Heart left ventricle (tissue), 16 donors: Measurements from ENCODE around the gene ETNK2. TPM values are rescaled to one million over a fixed set of nuclear protein-coding genes. Genes with fewer than 3 reads are reported as not detected.

Experiments
- ATAC-seq, 4 donors: fragments of 200-7000 bp; cut with Tn5 transposase; one replicate each; pipeline ENCODE4 v1.9.1; 2020 to 2022; ENCODE audit warnings: moderate library complexity in 4 of 4, mild to moderate bottlenecking in 3 of 4, moderate number of reproducible peaks in 1 of 4
- DNase-seq, 5 donors: peaks; one replicate each; pipeline ENCODE4 v3.0.0-alpha.2; 2020
- H3K27ac ChIP-seq, 12 donors: fragments of 200-600 bp; sonication (generic) in 4 of 12; one replicate each; pipeline versions ENCODE4 v1.5.0 to v1.8.0; 2016 to 2022; ENCODE audit warnings: mild to moderate bottlenecking in 2 of 12
- H3K27me3 ChIP-seq, 9 donors: fragments of 200-600 bp; sonication (generic) in 2 of 9; one replicate each; pipeline versions ENCODE4 v1.5.1 to v1.8.0; 2016 to 2022; ENCODE audit warnings: mild to moderate bottlenecking in 3 of 9
- H3K36me3 ChIP-seq, 9 donors: fragments of 200-600 bp; sonication (generic) in 2 of 9; one replicate each; pipeline versions ENCODE4 v1.5.0 to v1.8.0; 2018 to 2022; ENCODE audit warnings: mild to moderate bottlenecking in 2 of 9
- H3K4me1 ChIP-seq, 12 donors: fragments of 200-600 bp; sonication (generic) in 4 of 12; one replicate each; pipeline versions ENCODE4 v1.5.0 to v1.8.0; 2016 to 2022; ENCODE audit warnings: mild to moderate bottlenecking in 3 of 12
- H3K4me3 ChIP-seq, 12 donors: fragments of 200-600 bp; sonication (generic) in 4 of 12; one replicate each; pipeline versions ENCODE4 v1.5.0 to v1.8.0; 2017 to 2022; ENCODE audit warnings: mild to moderate bottlenecking in 9 of 12, moderate library complexity in 4 of 12
- H3K9me3 ChIP-seq, 12 donors: fragments of 200-600 bp; sonication (generic) in 4 of 12; one replicate each; pipeline versions ENCODE4 v1.5.0 to v1.8.0; 2016 to 2022; ENCODE audit warnings: mild to moderate bottlenecking in 1 of 12
- CTCF ChIP-seq, 12 donors: fragments of 200-600 bp; sonication (generic) in 4 of 12; IDR thresholded peaks; one replicate each; pipeline versions ENCODE4 v1.5.0 to v1.8.0; 2018 to 2022; ENCODE audit warnings: antibody characterized with exemption in 12 of 12, mild to moderate bottlenecking in 5 of 12
- POLR2A ChIP-seq, 2 donors: fragments of 450-650 bp; IDR thresholded peaks; one replicate each; pipeline ENCODE4 v1.6.1; 2017; ENCODE audit warnings: antibody characterized with exemption in 2 of 2, mild to moderate bottlenecking in 2 of 2, moderate library complexity in 2 of 2
- WGBS, 4 donors: extraction: QIAGEN DNeasy Blood & Tissue Kit in 2 of 4; methylation state at CpG; one replicate each; pipeline versions ENCODE4 v1.1.5 to v1.1.7; 2013 to 2018; 5-methylcytosine and 5-hydroxymethylcytosine counted together
- intact Hi-C, 10 donors: fragments of 100-400 bp; cut with DNase I; formaldehyde crosslinking; loops; one replicate each; pipeline versions ENCODE4 v1.11.1 to v1.14.2; 2022
- polyA plus RNA-seq, 2 donors: library from polyadenylated mRNA; stranded (reverse); fragments of 200-250 nt; gene quantifications; one replicate each; pipeline ENCODE4 v1.2.3, GENCODE V29; 2013
- total RNA-seq, 9 donors: library from RNA; depleted of rRNA in 2 of 9; stranded (reverse); fragments of >200 nt in 2 of 9; fragmentation: NEBNext Ultra II Directional in 3 of 9; extraction: Animal tissue kit (Norgen Biotek cat#: 25700) in 3 of 9; gene quantifications; one replicate each; pipeline versions ENCODE4 v1.1.0 to v1.2.4, GENCODE V29; 2016 to 2023
- donor health status: ischemic (EF 13 %, LVEDD 7.1; RV severe dilation, severe dysfunction).
- donor health status: healthy with polysubstance abuse.
- donor health status: DM: no; HTN: yes; CAD: no.
- donor health status: DM: no; HTN: no; CAD: no.
- donor health status: ischemic (EF 25% LVEDD 6.9; RV normal size, moderate dysfunction).
- donor health status: ischemic (EF 25% LVEDD 5.7; RV mildly dilated, moderate dysfunction).
- donor health status: healthy.
- donor health status: DM: yes; HTN: yes; CAD: no.
- donor health status: ischemic (EF 35%, LVEDD 5.7; RV mildly dilated, moderate dysfunction).
- donor health status: nonischemic (EF 11% LVEDD 7.7; RV severe dilation, severe dysfunction).
- donor health status: DM: yes; HTN: yes; CAD: no.
- donor health status: PGD.
- donor health status: ischemic (EF 29% LVEDD 5.4; RV normal size, mild dysfunction).
- donor health status: nonischemic (EF 23%, LVEDD 6.1; RV moderate dilation, normal function).

The ETNK2 gene
- total and polyA plus RNA-seq, 11 donors = 1.1 to 16.3 (median 3.0) TPM

GRCh38 chr1:204198348-204199340 is 46.8 kb upstream of the ETNK2 start:
- Histone ChIP-seq H3K27me3 (peaks cover 0 to 5% (median 0%) of the 10 kb centered on the region in 9 donors), H3K36me3 (no peaks in the 10 kb centered on the region), H3K4me3 (no peak overlapping the region), H3K27ac (peak overlapping the region in 3 of 12 donors; percentile 13 to 50 (median 20)), H3K9me3 (no peaks in the 10 kb centered on the region), H3K4me1 (peaks cover 0 to 18% (median 0%) of the 10 kb centered on the region in 12 donors)
- ATAC-seq = peak; percentile 34 to 79 (median 68)
- 48 to 55% (median 51%) methylated on average over 15 to 18 of the region's 18 CpGs for WGBS, 4 donors
- DNase-seq = peak in 2 of 5 donors; percentile 13 to 42
- intact Hi-C loops = no loop called here
- TF ChIP-seq POLR2A (IDR thresholded peaks at IDR 0.05) = no peak
- peak in 1 of 12 donors; percentile 15 for TF ChIP-seq CTCF (IDR thresholded peaks at IDR 0.05)

- Histone ChIP-seq H3K27me3 (peaks cover 0 to 10% (median 0%) of the 10 kb centered on the region in 9 donors), H3K9me3 (no peaks in the 10 kb centered on the region), H3K4me3 (no peak overlapping the region), H3K36me3 (no peaks in the 10 kb centered on the region), H3K27ac (no peak overlapping the region), H3K4me1 (peaks cover 0 to 18% (median 0%) of the 10 kb centered on the region in 12 donors)
- DNase-seq (no peak), ATAC-seq (no peak)
- TF ChIP-seq CTCF (IDR thresholded peaks at IDR 0.05) (no peak), POLR2A (IDR thresholded peaks at IDR 0.05) (no peak)
- WGBS, 4 donors = 88 to 91% (median 90%) methylated on average over 5 of the region's 5 CpGs
- intact Hi-C loops = no loop called here
These were observed 45.2 kb upstream of the ETNK2 start for GRCh38 chr1:204197068-204197467.

- 62 to 70% (median 64%) methylated on average over 16 to 18 of the region's 18 CpGs for WGBS, 4 donors
- Histone ChIP-seq H3K9me3 (no peaks in the 10 kb centered on the region), H3K4me1 (peaks cover 0 to 18% (median 0%) of the 10 kb centered on the region in 12 donors), H3K27me3 (peaks cover 0 to 17% (median 0%) of the 10 kb centered on the region in 9 donors), H3K4me3 (no peak within 1 kb of the TSS), H3K36me3 (no peaks in the 10 kb centered on the region), H3K27ac (no peak within 1 kb of the TSS)
- intact Hi-C loops = no loop called here
- ATAC-seq (no peak), DNase-seq (no peak)
- TF ChIP-seq CTCF (IDR thresholded peaks at IDR 0.05) = no peak
- no peak for TF ChIP-seq POLR2A (IDR thresholded peaks at IDR 0.05)
These were observed 44.4 kb upstream of the ETNK2 start, which contains the start of gene KISS1 for GRCh38 chr1:204196068-204196795. TSS of gene KISS1 (minus strand) at chr1:204196491. CDS start at chr1:204192876, 3,615 bp downstream.
